Measurements from ENCODE around the gene NAGLU.

The NAGLU gene

DNA sequence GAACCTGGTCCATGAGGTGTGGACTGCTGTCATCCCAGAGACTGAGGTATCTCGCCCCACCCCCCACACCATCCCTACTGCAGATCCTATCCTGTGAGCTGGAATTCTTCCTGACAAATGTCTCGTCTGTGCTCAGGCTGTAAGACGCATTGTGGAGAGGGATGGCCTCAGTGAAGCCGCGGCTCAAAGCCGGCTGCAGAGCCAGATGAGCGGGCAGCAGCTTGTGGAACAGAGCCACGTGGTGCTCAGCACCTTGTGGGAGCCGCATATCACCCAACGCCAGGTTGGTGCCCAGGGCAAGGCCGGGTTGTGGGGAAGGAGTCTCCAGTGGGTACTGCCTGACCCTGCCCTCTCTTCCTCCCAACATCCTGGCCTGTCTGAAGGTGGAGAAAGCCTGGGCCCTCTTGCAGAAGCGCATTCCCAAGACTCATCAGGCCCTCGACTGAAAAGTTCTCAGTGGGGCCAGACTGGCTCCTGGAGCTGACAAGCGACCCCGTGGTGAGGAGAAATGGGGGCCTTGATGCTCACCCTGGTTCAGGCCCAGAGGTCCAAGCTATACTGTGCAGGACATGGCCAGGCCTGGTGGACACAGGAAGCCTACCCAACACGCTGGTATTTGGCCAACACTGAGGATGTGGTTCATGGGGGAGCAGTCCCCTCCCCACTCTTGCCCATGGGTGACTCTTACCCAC, 29.6 kb downstream of the NAGLU start:
- DNase-seq, result no peak

GRCh38 chr17:42566215-42566882, 30.3 kb downstream of the NAGLU start:
- DNase-seq, result no peak

DNA sequence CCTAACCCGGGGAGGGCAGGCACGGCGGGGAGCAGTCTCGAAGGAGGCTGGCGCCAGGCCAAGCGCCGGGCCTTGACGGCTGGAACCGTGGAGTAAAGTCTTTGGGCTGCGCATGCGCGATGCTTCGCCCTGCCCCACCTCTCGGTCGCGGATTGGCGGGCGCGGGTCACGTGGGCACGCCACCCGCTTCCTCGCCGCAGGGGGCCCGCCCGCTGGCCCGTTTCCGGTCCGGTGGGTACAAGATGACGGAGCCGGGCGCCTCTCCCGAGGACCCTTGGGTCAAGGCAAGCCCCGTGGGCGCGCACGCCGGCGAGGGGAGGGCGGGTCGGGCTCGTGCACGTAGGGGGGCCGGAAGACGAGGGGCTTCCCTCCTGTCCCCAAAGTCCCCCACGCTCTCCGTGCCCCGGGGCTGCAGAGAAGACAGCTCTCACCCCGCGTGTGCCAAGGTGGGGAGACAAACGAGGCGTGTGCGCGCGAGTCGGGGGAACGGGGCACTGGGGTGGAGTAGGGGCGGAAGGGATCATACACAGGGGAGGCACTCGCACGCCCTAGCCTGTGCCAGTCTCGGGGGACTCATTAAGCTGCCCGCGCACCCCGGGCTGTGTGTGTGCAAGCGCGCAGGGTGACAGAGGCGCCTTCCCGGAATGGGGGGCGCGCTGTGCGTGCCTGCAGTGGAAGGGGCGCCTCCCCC, 31.0 kb downstream of the NAGLU start, which contains the start of gene MLX:
MLX (plus strand) TSS at position 218 of the 691 bp plus-strand sequence; CDS start at position 243, 25 bp downstream.
- peak; percentile 85 for DNase-seq

DNA sequence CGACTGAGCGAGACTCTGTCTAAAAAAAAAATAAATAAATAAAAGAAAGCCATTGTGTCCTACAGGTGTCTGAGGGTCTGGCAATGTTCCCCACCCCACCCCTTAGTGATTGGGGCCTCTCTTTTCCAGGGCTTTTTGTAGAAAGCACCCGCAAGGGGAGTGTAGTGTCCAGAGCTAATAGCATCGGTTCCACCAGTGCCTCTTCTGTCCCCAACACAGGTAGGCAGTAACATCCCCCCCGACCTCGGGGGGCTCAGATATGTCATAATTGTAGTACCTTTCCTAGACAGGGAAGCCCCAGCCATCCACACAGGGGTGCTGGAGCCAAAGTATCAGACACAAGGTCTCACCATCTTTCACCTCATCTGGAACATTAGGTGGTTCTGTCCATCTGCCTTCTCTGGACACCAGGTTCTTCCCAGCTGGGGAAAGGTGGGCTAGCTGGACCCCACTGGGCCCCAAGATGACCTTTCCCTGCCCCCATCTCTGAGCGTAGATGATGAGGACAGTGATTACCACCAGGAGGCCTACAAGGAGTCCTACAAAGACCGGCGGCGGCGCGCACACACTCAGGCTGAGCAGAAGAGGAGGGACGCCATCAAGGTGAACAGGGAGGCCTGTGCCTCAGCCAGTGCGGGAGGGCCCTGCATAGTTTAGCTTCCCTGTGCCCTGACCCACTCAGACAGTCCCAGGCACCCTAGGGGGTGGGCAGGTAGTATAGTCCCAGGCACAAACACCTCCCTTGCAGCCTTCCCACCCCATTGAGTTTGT, 32.5 kb downstream of the NAGLU start:
- no peak for DNase-seq

DNA sequence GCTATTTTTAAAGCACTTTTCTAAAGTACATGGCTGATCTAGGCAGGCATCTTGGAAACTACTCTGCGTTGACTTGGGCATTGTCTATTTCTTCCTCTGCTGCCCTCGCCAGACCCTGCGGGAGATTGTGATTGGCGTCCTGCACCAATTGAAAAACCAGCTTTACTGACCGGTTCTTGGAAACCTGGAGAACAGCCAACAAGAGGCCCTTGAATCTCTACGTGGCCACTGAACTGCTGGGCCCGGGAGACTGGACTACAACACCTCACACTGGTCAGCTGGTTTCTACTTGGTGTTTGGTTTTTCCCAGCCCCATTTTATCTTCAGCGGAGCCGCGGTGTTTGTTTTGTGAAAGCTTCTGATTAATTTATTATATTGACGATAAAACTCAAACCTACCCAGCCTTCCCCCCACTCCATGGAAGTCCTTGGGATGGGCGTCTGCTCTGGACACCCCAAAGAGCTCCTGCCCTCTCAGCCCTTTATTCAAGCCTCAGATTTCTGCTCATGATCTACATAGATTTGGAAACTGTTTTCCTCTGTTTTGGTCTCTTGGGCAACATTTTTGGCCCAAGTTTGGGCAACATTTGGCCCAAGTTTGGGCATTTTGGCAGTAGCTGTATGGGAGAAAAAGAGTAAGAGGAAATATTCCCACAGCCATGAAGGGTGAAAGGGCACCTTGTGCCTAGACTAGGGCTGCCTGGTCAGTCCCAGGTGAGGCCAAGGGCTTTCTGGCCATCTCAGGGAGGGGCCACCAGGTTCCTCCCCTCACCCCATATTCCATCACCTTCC, 35.6 kb downstream of the NAGLU start:
- DNase-seq, result no peak

- DNase-seq, result no peak
Observed at GRCh38 chr17:42573095-42573494, 37.1 kb downstream of the NAGLU start.

DNA sequence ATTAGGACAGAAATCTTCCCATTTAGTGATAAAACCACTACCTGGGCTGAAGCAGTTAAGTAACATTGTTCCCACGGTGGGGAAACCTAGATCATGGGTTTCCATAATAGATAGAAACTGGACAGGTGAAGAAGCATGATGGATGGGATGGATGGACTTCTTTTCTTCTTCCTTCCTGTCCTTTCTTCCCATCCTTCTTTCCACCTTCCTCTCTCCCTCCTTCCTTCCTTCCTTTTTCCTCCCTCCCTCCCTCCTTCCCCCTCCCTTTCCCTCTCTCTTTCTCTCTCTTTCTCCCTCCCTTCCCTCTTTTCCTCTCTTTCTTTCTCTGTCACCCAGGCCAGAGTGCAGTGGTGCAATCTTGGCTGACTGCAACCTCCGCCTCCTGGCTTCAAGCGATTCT, 38.4 kb downstream of the NAGLU start:
- no peak for DNase-seq

DNA sequence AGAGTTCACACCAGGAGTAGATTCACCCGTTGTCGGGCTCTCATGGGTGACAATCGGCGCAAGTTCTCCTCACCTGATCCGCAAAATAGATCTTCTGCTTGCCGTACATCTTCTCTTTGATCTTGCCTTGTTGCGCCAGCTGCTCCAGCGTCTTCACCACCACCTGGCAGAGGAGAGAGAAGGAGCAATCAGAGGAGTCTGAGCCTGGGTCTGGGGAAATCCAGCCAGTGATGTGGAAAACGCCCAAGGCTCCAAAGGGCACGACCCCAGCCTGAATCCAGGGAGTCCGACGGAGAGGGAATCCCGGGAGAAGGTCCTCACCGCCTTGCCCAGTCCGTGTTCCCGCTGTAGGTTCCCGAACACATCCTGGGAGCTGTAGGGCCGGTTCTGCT, 41.1 kb downstream of the NAGLU start:
- no peak for DNase-seq

DNA sequence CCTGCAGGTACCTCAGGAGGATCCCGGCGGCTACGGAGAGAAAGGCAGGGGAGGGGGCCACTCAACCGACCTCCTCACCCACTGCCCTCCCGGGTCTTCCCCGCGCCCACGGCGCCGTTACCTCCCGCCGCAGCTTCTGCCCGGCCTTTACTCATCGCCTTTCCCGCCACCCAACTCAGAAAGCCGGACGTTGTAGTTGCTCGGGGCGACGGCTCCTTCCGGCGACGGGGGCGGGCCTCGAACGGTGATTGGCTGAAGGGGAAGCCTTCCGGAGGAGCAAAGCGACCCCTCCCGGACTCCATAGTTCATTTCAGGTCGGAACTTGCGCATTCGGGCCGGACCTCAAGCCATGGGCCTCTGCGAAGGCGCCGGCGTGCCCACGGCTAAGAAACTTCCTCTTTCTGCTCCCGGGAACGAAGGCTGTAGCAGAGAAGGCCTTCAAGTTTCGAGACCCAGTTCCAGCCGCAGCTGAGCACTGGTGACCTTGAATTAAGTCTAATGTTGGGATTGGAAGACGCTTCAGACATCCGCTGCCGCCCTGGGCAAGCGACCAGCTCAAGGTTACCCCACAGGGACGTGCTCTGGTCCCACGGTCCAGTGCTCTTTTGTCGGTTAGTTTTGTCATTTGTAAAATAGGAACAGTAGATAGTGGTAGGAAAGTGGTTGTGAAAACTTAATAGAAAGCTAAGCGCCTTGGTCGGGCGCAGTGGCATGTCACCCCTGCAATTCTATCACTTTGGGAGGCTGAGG, 41.7 kb downstream of the NAGLU start, which contains the start of gene PSMC3IP:
PSMC3IP (minus strand) TSS at position 198 of the 750 bp plus-strand sequence; CDS start at position 155, 43 bp downstream.
- peak; percentile 94 for DNase-seq

DNA sequence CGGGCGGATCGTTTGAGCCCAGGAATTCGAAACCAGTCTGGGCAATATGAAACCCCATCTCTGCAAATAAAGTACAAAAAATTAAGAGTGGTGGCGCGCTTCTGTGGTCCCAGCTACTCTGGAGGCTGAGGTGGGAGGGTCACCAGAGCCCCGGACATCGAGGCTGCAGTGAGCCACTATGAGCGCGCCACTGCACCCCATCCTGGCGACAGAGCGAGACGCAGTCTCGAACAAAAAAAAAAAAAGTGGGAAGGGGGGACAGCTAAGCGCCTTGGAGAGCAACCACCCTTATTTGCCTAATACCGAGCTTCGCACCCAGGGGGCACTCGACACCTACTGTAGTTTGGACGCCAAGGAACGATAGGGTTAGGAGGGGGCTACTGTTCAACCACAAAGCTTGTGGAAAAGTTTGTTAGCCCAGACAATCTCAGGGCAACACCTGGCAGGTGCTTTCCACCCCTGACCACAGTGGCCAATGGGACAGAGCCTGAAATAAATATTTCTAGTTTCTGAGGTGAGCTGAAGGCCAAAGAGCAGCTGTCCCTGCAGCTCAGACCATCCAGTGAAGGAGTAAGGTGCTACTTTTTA, 42.3 kb downstream of the NAGLU start:
- peak; percentile 62 for DNase-seq

DNA sequence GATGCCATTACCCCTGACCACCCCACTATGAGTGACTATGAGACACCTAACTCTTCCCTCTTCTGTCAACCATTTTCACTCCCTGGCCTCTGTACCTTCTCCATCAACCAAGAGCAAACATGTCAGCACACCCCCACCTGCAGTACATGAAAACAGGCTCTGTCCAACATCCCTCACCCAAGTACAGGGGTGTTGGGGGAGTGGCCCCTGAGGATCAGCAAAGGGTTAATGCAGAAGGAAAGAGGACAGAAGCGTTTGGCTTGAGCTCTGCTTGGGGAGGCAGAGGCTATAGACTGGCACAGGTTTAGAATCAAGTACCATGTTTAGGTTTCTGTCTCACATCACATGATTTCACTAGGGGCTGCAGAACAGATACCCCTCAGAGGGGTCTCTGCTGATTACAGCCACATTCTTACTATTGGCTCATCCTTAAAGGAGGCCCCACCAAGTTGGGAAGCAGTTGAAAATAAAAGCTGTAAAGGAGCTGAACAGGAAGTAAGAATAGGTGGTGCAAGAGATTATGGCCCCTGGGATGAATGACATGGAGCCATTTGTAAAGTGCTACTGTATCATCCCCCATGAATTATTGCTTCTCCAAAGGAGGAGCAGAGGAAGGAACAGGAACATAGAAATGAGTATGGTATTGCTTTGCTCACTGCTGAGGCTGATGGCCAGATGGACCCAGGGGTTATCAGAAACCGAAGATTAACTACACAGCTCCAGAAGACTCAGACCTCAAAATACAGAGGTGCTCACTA, 43.9 kb downstream of the NAGLU start:
- DNase-seq, result no peak

DNA sequence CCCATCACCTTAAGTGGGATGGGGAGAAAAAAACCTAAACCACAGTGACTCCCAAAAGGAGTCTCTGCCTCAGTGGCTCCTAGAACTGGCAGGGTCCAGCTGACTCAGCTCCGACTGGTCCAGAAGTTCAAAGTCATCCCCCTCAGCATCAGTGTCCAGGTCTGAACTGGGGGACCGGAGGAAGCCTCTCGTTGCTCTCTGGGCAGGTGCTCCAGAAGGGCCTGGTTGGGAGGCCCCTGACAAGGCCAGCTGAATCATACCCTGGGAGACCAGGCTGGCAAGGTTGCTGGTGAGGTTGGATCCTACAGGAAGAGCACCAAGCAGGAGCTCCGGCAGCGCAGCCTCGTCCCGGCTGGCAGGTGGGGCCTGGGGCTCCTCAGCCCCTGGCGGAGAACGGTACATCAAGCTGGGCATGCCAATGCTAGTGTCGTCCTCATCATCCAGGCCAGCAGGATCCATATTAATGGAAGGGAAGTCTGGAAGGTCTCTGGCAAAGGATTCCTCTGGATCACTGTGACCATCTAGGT, 45.8 kb downstream of the NAGLU start:
- no peak for DNase-seq

- no peak for DNase-seq
Observed at GRCh38 chr17:42584880-42585279, 48.8 kb downstream of the NAGLU start.

GRCh38 chr17:42585353-42585752, 49.3 kb downstream of the NAGLU start:
- no peak for DNase-seq

DNA sequence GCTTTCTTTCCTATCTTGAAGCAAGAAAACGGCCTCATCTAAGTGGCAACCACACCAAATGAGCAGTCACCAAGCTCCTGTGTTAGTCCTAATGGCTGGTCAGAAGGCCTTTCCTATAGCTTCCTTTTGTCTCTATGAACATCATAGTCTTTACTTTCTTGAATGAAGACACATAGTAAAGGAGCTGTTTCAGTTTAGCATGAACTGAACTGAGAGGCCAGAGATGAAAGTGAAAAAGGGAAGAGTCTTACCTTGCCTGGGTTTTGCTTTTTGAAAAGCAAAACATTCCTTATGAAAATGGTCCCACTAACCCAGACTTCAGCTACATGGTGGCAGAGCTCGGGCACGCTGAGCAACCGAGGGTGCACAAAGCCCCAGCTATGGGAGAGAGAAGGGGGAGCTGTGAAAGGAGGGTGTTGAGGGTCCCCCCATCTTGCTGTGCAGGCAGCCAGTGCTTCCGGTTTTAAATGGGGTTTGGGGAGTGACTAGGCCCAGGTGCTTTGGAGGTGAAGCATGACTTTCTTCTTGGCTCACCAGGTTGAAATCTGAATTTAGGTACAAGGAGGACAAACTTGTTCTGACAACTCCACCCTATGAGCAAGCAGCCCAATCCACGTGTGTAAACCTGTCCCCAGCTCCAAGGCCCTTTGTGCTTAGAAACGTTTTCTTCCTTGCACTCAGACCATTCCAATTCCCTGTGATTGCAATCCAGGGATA, 50.6 kb downstream of the NAGLU start:
- no peak for DNase-seq

- no peak for DNase-seq
Observed at GRCh38 chr17:42590886-42591285, 54.8 kb downstream of the NAGLU start.

- no peak for DNase-seq
Observed at GRCh38 chr17:42591411-42591810, 55.4 kb downstream of the NAGLU start.

Measured in stimulated activated naive CD4-positive, alpha-beta T cell treated with Interleukin-2 at 50 U/mL for 16 hours (primary cell).